ENCODE data around the gene CRTAC1.

The CRTAC1 gene

GRCh38 chr10:97974526-97975525 is 55.6 kb downstream of the CRTAC1 start:
- DNase-seq (ENCODE audit: low spot score), result no peak

- DNase-seq (ENCODE audit: low spot score), result no peak
Observed at GRCh38 chr10:97974100-97974499, 56.3 kb downstream of the CRTAC1 start.

- DNase-seq (ENCODE audit: low spot score), result no peak
Observed at GRCh38 chr10:97969538-97970079, 60.8 kb downstream of the CRTAC1 start.

GRCh38 chr10:97964748-97965147 is 65.7 kb downstream of the CRTAC1 start:
- no peak for DNase-seq (ENCODE audit: low spot score)

GRCh38 chr10:97961945-97962344 is 68.5 kb downstream of the CRTAC1 start:
- DNase-seq (ENCODE audit: low spot score), result no peak

GRCh38 chr10:97960269-97961056 is 70.0 kb downstream of the CRTAC1 start:
- DNase-seq (ENCODE audit: low spot score), result no peak

GRCh38 chr10:97949462-97949861 is 81.0 kb downstream of the CRTAC1 start:
- no peak for DNase-seq (ENCODE audit: low spot score)

- DNase-seq (ENCODE audit: low spot score), result no peak
Observed at GRCh38 chr10:97948822-97949221, 81.6 kb downstream of the CRTAC1 start.

GRCh38 chr10:97944772-97945171 is 85.6 kb downstream of the CRTAC1 start:
- DNase-seq (ENCODE audit: low spot score), result no peak

- no peak for DNase-seq (ENCODE audit: low spot score)
Observed at GRCh38 chr10:97943294-97943693, 87.1 kb downstream of the CRTAC1 start.

GRCh38 chr10:97940534-97940933 is 89.9 kb downstream of the CRTAC1 start:
- DNase-seq (ENCODE audit: low spot score), result no peak

GRCh38 chr10:97939446-97939990 is 90.9 kb downstream of the CRTAC1 start:
- DNase-seq (ENCODE audit: low spot score), result no peak

GRCh38 chr10:97937928-97938327 is 92.5 kb downstream of the CRTAC1 start:
- no peak for DNase-seq (ENCODE audit: low spot score)

- DNase-seq (ENCODE audit: low spot score), result no peak
Observed at GRCh38 chr10:97937054-97937453, 93.4 kb downstream of the CRTAC1 start.

GRCh38 chr10:97936126-97936525 is 94.3 kb downstream of the CRTAC1 start:
- no peak for DNase-seq (ENCODE audit: low spot score)

- DNase-seq (ENCODE audit: low spot score), result no peak
Observed at GRCh38 chr10:97932932-97933530, 97.4 kb downstream of the CRTAC1 start.

GRCh38 chr10:97931041-97931440 is 99.4 kb downstream of the CRTAC1 start:
- DNase-seq (ENCODE audit: low spot score), result no peak

- DNase-seq (ENCODE audit: low spot score), result no peak
Observed at GRCh38 chr10:97928897-97929296, 101.5 kb downstream of the CRTAC1 start.

GRCh38 chr10:97927622-97928021 is 102.8 kb downstream of the CRTAC1 start:
- no peak for DNase-seq (ENCODE audit: low spot score)

- no peak for DNase-seq (ENCODE audit: low spot score)
Observed at GRCh38 chr10:97926055-97926454, 104.4 kb downstream of the CRTAC1 start.

GRCh38 chr10:97925308-97925938 is 105.0 kb downstream of the CRTAC1 start:
- no peak for DNase-seq (ENCODE audit: low spot score)

Data from hepatic stellate cell (primary cell).